Dendritic cell treated with granulocyte-macrophage colony-stimulating factor and Interleukin-4, amounts not matched to agents 40 ng/mL and 50 ng/mL, for 4 days (primary cell): ENCODE data around the gene HOGA1.

Experiments used
- H3K27ac Mint-ChIP-seq: one replicate; pipeline ENCODE4 v1.8.0; 2022; ENCODE audit warnings: mild to moderate bottlenecking, mixed read lengths
- H3K27me3 Mint-ChIP-seq: one replicate; pipeline ENCODE4 v1.8.0; 2022; ENCODE audit warnings: mild to moderate bottlenecking, mixed read lengths
- H3K36me3 Mint-ChIP-seq: one replicate; pipeline ENCODE4 v1.8.0; 2022; ENCODE audit warnings: low read depth, mixed read lengths
- H3K4me1 Mint-ChIP-seq: one replicate; pipeline ENCODE4 v1.8.0; 2022; ENCODE audit warnings: low read depth, mixed read lengths
- H3K4me3 Mint-ChIP-seq: one replicate; pipeline ENCODE4 v1.8.0; 2022; ENCODE audit warnings: mild to moderate bottlenecking, moderate library complexity, mixed read lengths
- H3K9me3 Mint-ChIP-seq: one replicate; pipeline ENCODE4 v1.8.0; 2022; ENCODE audit warnings: mixed read lengths
- intact Hi-C: fragments of 100-400 bp; cut with micrococcal nuclease; formaldehyde crosslinking; loops from one replicate; pipeline ENCODE4 v1.15.0; 2022

HOGA1 gene

DNA sequence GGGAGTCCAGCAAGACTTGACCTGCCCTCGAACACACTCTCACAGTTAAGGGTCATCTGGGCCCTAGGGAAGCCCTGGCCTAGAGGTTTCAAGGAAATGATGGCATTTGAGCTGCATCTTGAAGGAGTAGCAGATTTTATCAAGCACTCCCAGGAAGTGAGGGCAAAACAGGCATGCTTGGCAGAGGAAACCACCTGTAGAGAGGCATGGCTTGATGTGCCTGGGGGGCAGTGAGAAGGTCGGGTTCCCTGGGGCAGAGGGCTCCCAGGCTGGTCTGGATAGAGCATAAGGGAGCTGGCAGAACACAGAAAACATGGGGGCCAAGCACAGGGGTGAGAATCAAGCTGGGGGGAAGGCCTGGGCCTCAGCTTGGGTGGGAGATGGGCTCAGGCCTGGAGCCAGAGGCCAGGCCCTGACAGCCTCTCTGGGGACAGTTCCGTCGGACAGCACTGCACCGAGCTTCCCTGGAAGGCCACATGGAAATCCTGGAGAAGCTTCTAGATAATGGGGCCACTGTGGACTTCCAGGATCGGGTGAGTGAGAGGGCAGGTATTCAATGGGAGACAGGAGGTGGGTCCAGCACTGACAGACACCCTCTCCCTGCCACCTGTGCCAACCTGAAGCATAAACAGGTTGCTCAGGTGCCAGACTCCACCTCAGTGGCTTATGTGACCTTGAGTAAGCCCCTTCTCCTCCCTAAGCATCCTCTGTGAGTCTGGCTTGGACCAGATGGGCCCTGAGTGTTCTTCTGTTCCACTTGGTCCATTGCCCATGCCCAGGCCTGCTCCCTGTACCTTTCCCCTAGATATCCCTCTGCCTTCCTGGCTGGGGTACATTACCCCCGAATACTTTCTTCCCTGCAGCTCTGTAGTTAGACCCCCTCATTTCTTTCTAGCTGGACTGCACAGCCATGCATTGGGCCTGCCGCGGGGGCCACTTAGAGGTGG, 3.5 kb upstream of the HOGA1 start:
- no peaks in the 10 kb centered on the region for H3K36me3 Mint-ChIP-seq
- intact Hi-C loops: no loop called here
- H3K4me3 Mint-ChIP-seq: no peak overlapping the region
- H3K27ac Mint-ChIP-seq: no peak overlapping the region
- H3K27me3 Mint-ChIP-seq: peaks cover 13% of the 10 kb centered on the region
- H3K9me3 Mint-ChIP-seq: no peaks in the 10 kb centered on the region
- no peaks in the 10 kb centered on the region for H3K4me1 Mint-ChIP-seq

DNA sequence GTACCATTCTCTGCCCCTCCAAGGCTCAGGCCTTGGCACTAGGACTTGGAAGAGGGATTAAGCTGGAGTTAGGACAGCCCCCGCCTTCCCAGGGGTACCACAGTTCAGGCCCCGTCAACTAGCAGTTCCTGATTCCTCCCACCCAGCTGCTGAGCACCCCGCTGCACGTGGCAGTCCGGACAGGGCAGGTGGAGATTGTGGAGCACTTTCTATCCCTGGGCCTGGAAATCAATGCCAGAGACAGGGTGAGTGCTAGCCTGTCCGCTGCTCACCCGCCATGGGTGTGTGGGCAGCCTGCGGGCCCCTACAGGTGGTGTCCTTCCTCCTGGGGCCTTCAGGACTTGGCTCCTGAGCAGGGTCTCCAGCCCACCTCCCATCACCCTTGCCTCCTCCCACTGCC, 2.0 kb upstream of the HOGA1 start:
- H3K36me3 Mint-ChIP-seq: no peaks in the 10 kb centered on the region
- H3K27ac Mint-ChIP-seq: no peak overlapping the region
- H3K4me3 Mint-ChIP-seq: no peak overlapping the region
- H3K9me3 Mint-ChIP-seq: no peaks in the 10 kb centered on the region
- intact Hi-C loops: no loop called here
- peaks cover 15% of the 10 kb centered on the region for H3K27me3 Mint-ChIP-seq
- no peaks in the 10 kb centered on the region for H3K4me1 Mint-ChIP-seq

DNA sequence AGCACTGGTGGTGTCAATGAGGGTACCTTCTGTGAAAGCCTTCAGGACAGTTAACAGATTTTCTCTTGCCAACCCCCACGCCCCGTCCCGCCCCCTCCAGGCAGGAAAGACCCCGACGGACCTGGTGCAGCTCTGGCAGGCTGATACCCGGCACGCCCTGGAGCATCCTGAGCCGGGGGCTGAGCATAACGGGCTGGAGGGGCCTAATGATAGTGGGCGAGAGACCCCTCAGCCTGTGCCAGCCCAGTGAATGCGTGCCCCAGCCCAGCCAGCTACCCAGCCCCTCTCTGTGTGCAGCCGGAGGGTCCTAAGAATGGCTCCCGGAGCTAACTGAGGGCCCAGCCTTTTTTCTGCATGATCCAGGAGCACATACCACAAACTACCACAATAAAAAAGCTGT, 713 bp upstream of the HOGA1 start:
- Mint-ChIP-seq H3K4me1 (no peaks in the 10 kb centered on the region), H3K4me3 (no peak overlapping the region)

DNA sequence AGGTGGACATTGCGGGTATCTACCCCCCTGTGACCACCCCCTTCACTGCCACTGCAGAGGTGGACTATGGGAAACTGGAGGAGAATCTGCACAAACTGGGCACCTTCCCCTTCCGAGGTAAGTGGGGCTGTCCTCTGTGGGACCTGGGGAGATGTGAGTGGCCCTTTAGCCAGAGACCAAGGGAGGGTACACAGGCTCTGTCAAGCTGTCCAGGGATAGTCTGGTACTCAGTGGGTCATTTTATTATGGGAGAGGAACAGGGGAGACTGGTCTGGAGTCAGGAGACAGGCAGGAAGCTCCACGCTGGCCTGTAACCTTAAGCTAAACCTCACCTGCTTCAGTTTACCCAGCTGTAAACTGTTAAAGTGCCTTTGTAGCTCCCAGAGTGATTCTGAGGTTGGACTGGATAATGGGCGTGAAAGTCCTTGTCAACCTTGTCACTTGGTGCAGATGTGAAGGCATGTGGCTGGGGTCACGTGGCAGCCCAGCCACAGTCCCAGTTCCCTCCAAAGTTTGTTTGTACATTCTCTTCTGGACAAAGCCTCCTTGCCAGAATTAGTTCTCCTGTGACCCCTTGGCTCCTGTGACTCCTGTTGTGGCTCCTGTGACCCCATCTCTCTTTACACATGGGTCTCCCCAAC, 729 bp downstream of the HOGA1 start:
- Mint-ChIP-seq H3K4me3 (no peak overlapping the region), H3K27me3 (peaks cover 2% of the 10 kb centered on the region), H3K36me3 (no peaks in the 10 kb centered on the region), H3K4me1 (no peaks in the 10 kb centered on the region), H3K9me3 (no peaks in the 10 kb centered on the region), H3K27ac (no peak overlapping the region)
- intact Hi-C loops: no loop called here

More for the DNA sequence above, 713 bp upstream of the HOGA1 start:
- intact Hi-C loops: no loop called here
- peaks cover 5% of the 10 kb centered on the region for H3K27me3 Mint-ChIP-seq
- H3K36me3 Mint-ChIP-seq: no peaks in the 10 kb centered on the region
- no peak overlapping the region for H3K27ac Mint-ChIP-seq
- no peaks in the 10 kb centered on the region for H3K9me3 Mint-ChIP-seq

DNA sequence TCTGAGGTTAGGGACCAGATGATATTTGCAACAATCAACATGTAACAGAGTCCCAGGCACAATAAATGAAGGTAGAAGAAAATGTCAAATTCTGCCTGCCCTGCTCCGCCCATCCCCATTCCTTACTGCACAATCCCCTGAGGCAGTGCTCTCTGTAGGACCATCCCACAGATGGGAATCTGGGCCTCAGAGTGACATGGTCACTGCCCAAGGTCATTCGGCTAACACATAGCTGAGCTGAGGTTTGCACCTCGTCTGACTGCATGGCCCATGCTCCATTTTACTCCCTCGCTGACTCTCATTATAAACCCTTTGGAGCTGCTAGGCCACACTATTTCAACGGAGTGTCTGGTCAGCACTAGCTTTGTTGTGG, 1.2 kb downstream of the HOGA1 start:
- H3K36me3 Mint-ChIP-seq: no peaks in the 10 kb centered on the region
- H3K27me3 Mint-ChIP-seq: peaks cover 2% of the 10 kb centered on the region
- H3K9me3 Mint-ChIP-seq: no peaks in the 10 kb centered on the region
- no peaks in the 10 kb centered on the region for H3K4me1 Mint-ChIP-seq
- intact Hi-C loops: no loop called here
- H3K4me3 Mint-ChIP-seq: no peak overlapping the region
- no peak overlapping the region for H3K27ac Mint-ChIP-seq

DNA sequence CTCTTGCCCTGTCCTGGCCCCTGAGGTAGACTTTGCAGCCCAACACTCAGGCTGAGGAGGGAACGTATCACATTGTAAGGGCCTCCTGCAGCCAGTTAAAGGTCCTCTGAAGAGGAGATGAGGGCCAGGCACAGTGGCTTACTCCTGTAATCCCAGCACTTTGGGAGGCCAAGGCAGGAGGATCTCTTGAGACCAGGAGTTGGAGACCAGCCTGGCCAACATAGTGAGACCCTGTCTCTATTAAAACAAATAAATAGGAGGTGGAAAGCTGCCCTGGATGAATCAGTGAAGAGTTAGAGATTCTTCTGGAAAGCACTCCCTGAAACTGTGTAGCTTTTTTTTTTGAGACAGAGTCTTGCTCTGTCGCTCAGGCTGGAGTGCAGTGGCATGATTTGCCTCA, 3.0 kb downstream of the HOGA1 start:
- Mint-ChIP-seq H3K36me3 (no peaks in the 10 kb centered on the region), H3K9me3 (no peaks in the 10 kb centered on the region), H3K27ac (no peak overlapping the region)

DNA sequence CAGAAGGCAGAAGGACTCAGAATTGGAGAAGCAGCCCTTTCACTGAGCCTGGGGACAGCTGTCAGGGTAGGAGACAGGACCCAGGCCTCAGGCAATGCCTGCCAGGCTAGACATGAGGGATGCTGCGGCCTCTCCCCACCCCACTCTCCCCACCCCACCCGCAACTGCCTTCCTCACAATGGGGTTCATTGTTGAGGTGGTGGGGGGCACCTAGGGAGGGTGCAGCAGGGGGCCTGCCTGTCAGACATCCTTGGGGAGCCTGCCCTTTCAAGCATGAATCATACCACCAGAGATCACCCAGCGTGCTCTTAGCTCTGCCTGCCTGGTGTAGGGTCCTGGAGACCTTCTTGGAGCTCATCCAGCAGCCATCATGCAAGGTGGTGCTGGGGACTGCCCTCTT, 5.3 kb downstream of the HOGA1 start, which contains the start of gene C10orf62:
TSS of gene C10orf62 (plus strand) at position 243 of the 400 bp plus-strand sequence. CDS start 177 bp downstream, outside the sequence.
- Mint-ChIP-seq H3K4me1 (no peaks in the 10 kb centered on the region), H3K27me3 (peaks cover 2% of the 10 kb centered on the region), H3K36me3 (no peaks in the 10 kb centered on the region), H3K9me3 (no peaks in the 10 kb centered on the region), H3K4me3 (no peak within 1 kb of the TSS), H3K27ac (no peak within 1 kb of the TSS)
- intact Hi-C loops: no loop called here

More for the DNA sequence above, 3.0 kb downstream of the HOGA1 start:
- H3K4me3 Mint-ChIP-seq: no peak overlapping the region
- intact Hi-C loops: no loop called here
- peaks cover 2% of the 10 kb centered on the region for H3K27me3 Mint-ChIP-seq
- H3K4me1 Mint-ChIP-seq: no peaks in the 10 kb centered on the region

DNA sequence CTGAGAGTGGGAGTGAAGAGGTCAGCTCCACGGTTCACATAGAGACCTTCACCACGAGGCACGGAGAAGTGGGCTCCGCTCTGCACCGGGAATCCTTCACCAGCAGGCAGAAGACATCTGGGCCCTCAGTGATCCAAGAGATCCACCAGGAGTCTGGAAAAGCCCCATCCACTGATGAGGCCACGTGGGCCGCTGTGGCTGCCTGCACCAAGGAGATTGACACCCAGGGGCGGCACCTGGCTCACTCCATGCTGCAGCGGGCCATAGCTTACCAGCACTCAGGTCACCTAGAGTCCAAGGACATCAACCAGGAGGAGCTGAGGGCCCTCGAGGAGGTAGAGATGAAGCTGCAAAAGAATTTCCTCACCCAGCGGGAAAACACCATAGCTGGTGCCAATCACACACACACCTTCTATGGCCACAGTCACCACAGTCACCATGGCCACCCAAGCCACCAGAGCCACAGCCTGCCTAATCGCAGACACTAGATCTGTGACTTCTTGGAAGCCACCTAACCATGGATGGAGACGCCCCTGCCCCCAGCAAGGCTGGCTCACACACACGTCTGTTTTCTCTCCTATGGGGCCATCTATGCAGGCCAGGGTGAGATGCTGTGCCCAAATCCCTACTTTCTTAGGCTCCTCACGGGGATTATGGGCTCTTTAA, 6.0 kb downstream of the HOGA1 start:
- Mint-ChIP-seq H3K27me3 (peaks cover 3% of the 10 kb centered on the region), H3K27ac (no peak overlapping the region), H3K4me3 (no peak overlapping the region), H3K9me3 (no peaks in the 10 kb centered on the region), H3K4me1 (no peaks in the 10 kb centered on the region), H3K36me3 (no peaks in the 10 kb centered on the region)
- intact Hi-C loops: no loop called here

DNA sequence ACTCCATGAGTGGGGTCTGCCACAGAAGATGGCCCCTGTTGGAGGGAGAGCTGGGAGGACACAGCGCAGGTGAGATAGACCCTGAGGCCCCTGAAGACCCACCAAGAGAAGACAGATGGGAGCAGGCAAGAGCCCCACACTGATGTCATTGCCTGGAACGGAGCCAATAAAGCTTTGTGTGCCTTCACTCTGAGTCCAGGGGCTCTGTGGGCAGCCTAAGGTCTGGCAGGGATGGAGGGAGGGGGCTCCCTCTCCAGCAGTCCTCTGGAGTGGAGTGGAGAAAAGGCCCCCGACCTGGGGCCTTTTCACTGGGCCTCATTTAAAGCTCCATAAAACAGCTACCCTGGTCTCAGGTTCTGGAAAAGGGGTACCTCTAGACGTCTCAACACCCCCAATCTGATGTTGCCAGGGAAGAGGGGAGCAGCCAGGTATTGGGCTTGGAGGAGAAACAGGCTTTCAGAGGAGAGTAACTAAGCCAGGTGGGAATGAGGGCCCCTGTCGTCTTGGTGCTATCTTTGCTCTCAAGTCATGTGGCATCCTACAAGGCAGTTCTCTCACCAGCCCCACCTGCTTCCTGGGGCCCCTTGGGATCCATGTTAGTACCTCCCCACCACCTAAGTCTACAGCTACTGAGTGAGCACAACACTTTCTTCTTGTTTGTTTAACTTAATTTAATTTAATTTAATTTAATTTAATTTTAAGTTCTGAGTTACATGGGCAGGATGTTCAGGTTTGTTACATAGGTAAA, 6.7 kb downstream of the HOGA1 start:
- Mint-ChIP-seq H3K36me3 (no peaks in the 10 kb centered on the region), H3K27me3 (peaks cover 3% of the 10 kb centered on the region), H3K9me3 (no peaks in the 10 kb centered on the region), H3K27ac (no peak overlapping the region), H3K4me1 (no peaks in the 10 kb centered on the region), H3K4me3 (no peak overlapping the region)
- intact Hi-C loops: no loop called here

DNA sequence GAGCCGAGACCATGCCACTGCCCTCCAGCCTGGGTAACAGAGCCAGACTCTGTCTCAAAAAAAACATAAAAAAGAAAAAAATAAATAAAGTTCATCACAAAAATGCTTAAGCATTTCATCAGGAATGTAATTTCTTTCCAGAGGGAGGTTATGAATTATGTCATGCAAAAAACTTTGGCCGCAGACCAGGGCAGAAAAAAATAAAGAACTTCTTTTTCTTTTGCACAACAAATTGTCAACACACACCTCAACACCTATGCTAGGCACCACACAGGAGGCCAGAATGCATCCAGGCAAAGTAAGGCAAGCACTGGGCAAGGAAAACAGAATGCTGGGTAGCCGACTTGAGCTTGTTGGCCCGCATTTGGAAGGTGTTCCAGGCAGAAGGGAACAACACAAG, 9.2 kb downstream of the HOGA1 start:
- intact Hi-C loops: no loop called here
- no peak overlapping the region for H3K27ac Mint-ChIP-seq
- H3K27me3 Mint-ChIP-seq: peaks cover 4% of the 10 kb centered on the region
- H3K4me3 Mint-ChIP-seq: no peak overlapping the region
- no peaks in the 10 kb centered on the region for H3K4me1 Mint-ChIP-seq
- no peaks in the 10 kb centered on the region for H3K36me3 Mint-ChIP-seq
- no peaks in the 10 kb centered on the region for H3K9me3 Mint-ChIP-seq

DNA sequence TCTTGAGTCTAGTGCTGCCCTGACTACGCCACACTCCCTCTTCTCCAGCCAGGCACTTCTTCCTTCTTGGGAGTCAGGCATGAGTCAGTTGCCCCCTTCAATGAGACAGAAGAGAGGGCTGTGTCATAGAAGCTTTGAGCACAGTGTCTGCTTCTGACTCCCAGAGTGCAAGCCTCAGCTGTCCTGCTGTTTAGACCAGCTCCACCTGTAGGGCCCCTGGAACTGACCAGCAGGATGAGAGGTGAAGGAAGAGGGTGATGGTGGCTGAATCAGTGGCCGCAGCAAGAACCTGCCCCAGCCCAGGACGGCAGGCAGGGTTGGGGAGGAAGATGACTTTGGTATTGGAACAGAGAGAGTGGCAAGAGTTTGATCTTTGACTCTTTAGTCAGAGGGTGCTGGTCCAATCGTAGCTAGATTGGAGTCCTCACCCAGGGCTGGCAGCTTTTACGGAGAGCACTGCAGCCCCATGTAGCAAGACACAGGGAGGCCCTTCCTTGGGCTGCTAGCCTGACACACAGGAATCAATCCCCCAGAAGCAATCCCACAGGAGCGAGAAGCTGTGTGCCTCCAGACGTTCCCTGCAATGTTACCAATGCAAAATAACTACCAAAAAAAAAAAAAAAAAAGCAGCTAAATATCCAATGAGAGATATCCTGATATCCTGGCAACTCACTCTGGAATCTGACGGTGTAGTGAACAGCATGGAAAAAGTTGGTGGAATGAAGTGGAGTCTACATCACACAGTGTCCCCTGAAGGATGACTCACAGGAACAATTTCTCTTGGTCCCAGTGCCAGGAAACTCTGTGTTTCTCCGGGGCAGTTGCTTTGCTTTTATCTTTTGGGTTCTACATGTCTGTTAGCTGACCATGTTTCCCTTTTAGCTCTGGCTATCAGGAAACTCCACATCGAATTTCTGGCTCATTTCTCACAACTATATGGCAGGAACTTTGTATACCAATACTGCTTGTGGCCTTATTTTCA, 12.2 kb downstream of the HOGA1 start:
- H3K27ac Mint-ChIP-seq: no peak overlapping the region
- H3K27me3 Mint-ChIP-seq: peaks cover 4% of the 10 kb centered on the region
- no peaks in the 10 kb centered on the region for H3K36me3 Mint-ChIP-seq
- intact Hi-C loops: no loop called here
- no peak overlapping the region for H3K4me3 Mint-ChIP-seq
- no peaks in the 10 kb centered on the region for H3K9me3 Mint-ChIP-seq
- H3K4me1 Mint-ChIP-seq: no peaks in the 10 kb centered on the region

DNA sequence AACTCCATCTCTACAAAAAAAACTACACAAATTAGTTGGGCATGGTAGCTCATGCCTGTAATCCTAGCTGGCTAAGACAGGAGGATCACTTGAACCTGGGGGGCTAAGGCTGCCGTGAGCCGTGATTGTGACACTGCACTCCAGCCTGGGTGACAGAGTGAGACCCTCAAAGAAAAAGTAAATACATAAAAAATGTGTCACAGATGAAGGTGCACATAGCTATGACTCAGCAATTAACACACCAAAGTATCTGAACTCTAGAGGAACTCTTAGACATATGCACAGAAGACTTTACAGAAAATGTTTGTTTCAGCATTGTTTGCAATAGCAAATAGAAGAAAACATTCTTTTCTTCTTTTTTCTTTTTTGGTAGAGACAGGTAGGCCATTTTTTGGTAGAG, 13.6 kb downstream of the HOGA1 start:
- Mint-ChIP-seq H3K27me3 (peaks cover 4% of the 10 kb centered on the region), H3K4me3 (no peak overlapping the region), H3K27ac (no peak overlapping the region), H3K36me3 (no peaks in the 10 kb centered on the region), H3K9me3 (no peaks in the 10 kb centered on the region), H3K4me1 (no peaks in the 10 kb centered on the region)
- intact Hi-C loops: no loop called here
